ENCODE measurements around the gene EPC1. TPM values are rescaled to one million over a fixed set of nuclear protein-coding genes. Genes with fewer than 3 reads are reported as not detected.

The EPC1 gene
- total RNA-seq, 2 experiments from 2014 or later, result 33.0 to 33.9 TPM

GRCh38 chr10:32246685-32247084, 100.3 kb downstream of the EPC1 start:
- POLR2A ChIA-PET, result no interaction called here

GRCh38 chr10:32245760-32246159, 101.2 kb downstream of the EPC1 start:
- H3K4me3 Mint-ChIP-seq, result no peak overlapping the region
- H3K4me1 Mint-ChIP-seq (ENCODE audit: low read depth), result peaks cover 27% of the 10 kb centered on the region
- H3K36me3 Mint-ChIP-seq (ENCODE audit: low read depth), result no peaks in the 10 kb centered on the region
- DNase-seq (no peak), ATAC-seq (no peak)
- H3K9me3 Mint-ChIP-seq, result no peaks in the 10 kb centered on the region
- no peak for TF ChIP-seq CTCF (IDR thresholded peaks at IDR 0.05)
- intact Hi-C loops (cut with micrococcal nuclease), result no loop called here
- CTCF ChIA-PET, result interaction anchor here (1.0 to 4.9 kb wide), 4 partner anchors 11 to 123 kb away, joined by 3 to 27 read pairs (median 3); no protein-coding TSS in a partner anchor
- H3K27ac Mint-ChIP-seq, result no peak overlapping the region
- H3K27me3 Mint-ChIP-seq, result peaks cover 4% of the 10 kb centered on the region
- POLR2A ChIA-PET, result no interaction called here

More at GRCh38 chr10:32246685-32247084, 100.3 kb downstream of the EPC1 start:
- Mint-ChIP-seq H3K4me1 (ENCODE audit: low read depth) (peaks cover 30% of the 10 kb centered on the region), H3K36me3 (ENCODE audit: low read depth) (no peaks in the 10 kb centered on the region), H3K9me3 (no peaks in the 10 kb centered on the region), H3K27me3 (peaks cover 4% of the 10 kb centered on the region), H3K4me3 (no peak overlapping the region), H3K27ac (no peak overlapping the region)
- ATAC-seq (no peak), DNase-seq (no peak)
- no peak for TF ChIP-seq CTCF (IDR thresholded peaks at IDR 0.05)
- intact Hi-C loops (cut with micrococcal nuclease), result no loop called here
- CTCF ChIA-PET, result interaction anchor here (0.9 to 4.9 kb wide), 3 partner anchors 10 to 102 kb away, joined by 3 to 27 read pairs (median 3); no protein-coding TSS in a partner anchor

GRCh38 chr10:32244421-32245207, 102.3 kb downstream of the EPC1 start:
- Mint-ChIP-seq H3K36me3 (ENCODE audit: low read depth) (no peaks in the 10 kb centered on the region), H3K27ac (peak overlapping the region; percentile 88), H3K9me3 (no peaks in the 10 kb centered on the region), H3K4me1 (ENCODE audit: low read depth) (peaks cover 21% of the 10 kb centered on the region), H3K27me3 (peaks cover 4% of the 10 kb centered on the region), H3K4me3 (peak overlapping the region; percentile 31)
- peak; percentile 65 for DNase-seq
- intact Hi-C loops (cut with micrococcal nuclease), result no loop called here
- ATAC-seq, result peak; percentile 95
- ChIA-PET CTCF (interaction anchor here (1.0 to 4.9 kb wide), 5 partner anchors 12 to 765 kb away, joined by 3 to 27 read pairs (median 3); no protein-coding TSS in a partner anchor), POLR2A (interaction anchor here (1.8 kb wide), 1 partner anchor 100 kb away, joined by 11 read pairs; no protein-coding TSS in a partner anchor)
- TF ChIP-seq CTCF (IDR thresholded peaks at IDR 0.05), result no peak

- CTCF ChIA-PET, result interaction anchor here (1.2 to 4.9 kb wide), 3 partner anchors 12 to 766 kb away, joined by 3 to 27 read pairs (median 4); no protein-coding TSS in a partner anchor
- DNase-seq (no peak), ATAC-seq (no peak)
- POLR2A ChIA-PET, result interaction anchor here (1.8 kb wide), 1 partner anchor 101 kb away, joined by 11 read pairs; no protein-coding TSS in a partner anchor
- intact Hi-C loops (cut with micrococcal nuclease), result no loop called here
- Mint-ChIP-seq H3K4me3 (peak overlapping the region; percentile 31), H3K9me3 (no peaks in the 10 kb centered on the region), H3K4me1 (ENCODE audit: low read depth) (peaks cover 17% of the 10 kb centered on the region), H3K36me3 (ENCODE audit: low read depth) (no peaks in the 10 kb centered on the region), H3K27ac (peak overlapping the region; percentile 88), H3K27me3 (peaks cover 4% of the 10 kb centered on the region)
- TF ChIP-seq CTCF (IDR thresholded peaks at IDR 0.05), result no peak
These were observed 102.9 kb downstream of the EPC1 start for GRCh38 chr10:32244011-32244410.

GRCh38 chr10:32241946-32242345, 105.0 kb downstream of the EPC1 start:
- no peaks in the 10 kb centered on the region for H3K9me3 Mint-ChIP-seq
- ChIA-PET POLR2A (interaction anchor here (0.6 kb wide), 1 partner anchor 59 kb away, joined by 3 read pairs; no protein-coding TSS in a partner anchor), CTCF (interaction anchor here (1.5 kb wide), 1 partner anchor 125 kb away, joined by 3 read pairs; no protein-coding TSS in a partner anchor)
- DNase-seq (no peak), ATAC-seq (no peak)
- H3K36me3 Mint-ChIP-seq (ENCODE audit: low read depth), result no peaks in the 10 kb centered on the region
- H3K4me3 Mint-ChIP-seq, result no peak overlapping the region
- H3K4me1 Mint-ChIP-seq (ENCODE audit: low read depth), result peaks cover 16% of the 10 kb centered on the region
- H3K27me3 Mint-ChIP-seq, result peaks cover 4% of the 10 kb centered on the region
- no peak for TF ChIP-seq CTCF (IDR thresholded peaks at IDR 0.05)
- intact Hi-C loops (cut with micrococcal nuclease), result no loop called here
- H3K27ac Mint-ChIP-seq, result no peak overlapping the region
